Stimulated activated CD8-positive, alpha-beta memory T cell treated with anti-CD3 and anti-CD28 coated beads, Interleukin-15, amount 100 ng/mL, for 48 hours (primary cell): ENCODE results near the gene NFIA.

ENCODE experiments used
- DNase-seq, 2 donors: peaks; one replicate each; pipeline ENCODE4 v3.0.0-alpha.2; 2020; ENCODE audit warnings: low read depth in 2 of 2

Gene NFIA

DNA sequence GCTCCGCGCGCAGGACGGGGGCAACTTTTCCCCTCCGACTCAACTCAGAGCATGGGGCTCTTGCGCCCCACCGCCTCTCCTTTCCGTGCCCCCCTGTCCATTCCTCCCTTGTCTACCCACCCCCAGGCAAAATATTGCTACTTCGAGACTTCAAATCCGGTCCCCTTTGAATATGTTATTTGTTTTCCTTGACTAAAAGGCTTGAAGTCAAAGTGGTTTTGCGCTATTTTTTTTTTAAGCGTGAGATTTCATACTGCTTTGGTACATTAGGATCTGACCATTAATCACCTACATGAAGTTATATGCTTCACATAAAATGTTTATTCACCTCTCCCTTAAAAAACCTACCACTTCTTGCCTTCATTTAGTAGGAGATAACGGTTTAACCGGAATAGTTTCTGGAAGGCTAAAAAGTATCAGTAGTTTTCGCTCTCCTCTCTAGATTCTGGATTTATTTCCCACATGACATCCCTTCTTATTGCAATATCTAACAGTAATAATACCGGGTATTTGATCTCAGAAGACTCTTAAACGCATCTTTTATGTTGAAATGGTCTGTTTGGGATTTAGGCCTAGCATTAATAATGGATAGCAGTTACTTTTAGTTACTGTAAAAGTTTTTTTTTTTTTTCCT is 1.6 kb downstream of the NFIA start:
- no peak for DNase-seq

DNA sequence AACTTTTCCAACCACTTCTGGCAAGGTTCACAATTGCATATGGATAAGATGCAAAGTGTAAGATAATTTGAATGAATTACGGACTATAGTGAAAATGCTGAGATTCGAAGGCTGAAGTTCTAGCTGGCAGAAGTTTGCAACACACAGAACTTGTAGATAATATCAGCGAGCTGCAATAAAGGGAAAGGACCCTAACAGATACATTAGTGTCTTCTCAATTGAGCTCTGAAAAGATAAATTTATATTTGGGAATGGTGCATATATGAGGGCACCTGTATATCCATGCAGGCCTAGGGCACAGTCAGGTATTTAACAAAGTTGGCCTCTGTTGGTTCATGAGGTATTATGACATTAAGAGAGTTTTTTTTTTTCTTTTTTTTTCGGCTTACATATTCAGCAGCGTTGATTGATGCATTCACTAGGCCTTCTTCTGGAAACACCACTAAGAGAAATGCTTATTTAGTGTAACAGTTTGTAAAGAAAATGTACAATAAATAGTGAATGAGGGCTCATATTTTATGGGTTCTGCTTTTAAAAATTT is 2.2 kb downstream of the NFIA start:
- no peak for DNase-seq

DNA sequence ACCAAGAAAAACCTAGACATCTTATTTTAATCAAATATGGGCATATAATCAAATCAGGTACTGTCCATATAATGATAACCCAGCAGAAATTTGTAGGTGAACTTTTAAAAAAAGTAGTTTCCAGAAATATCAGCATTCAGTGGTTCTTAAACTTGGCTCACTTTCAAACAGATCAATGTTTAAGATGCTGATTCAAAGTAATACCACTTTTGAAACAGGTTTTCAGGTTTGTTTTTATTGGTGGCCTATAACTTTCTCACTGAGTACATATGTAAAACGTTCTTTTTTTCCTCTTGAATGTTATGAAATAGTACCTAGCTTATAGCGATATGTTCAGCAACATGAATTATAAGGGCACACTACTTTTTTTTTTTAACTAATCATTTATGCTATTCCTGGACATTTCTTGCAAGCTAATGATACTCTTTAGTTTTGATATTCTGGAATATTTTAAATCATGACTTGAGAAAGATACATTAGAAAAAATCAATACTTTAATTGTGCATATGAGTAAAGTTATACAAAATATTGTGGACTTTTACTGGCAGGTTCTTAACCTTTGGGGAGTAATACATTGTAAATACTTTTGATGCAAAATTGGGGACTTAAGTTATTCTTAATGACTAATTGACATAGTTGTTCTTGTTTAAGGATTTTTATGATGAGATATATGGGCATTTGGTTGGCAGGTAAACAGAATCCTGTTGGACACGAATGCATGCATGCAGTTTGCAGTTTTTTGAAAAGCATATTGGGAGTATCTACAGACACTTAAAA is 3.0 kb downstream of the NFIA start:
- no peak for DNase-seq

DNA sequence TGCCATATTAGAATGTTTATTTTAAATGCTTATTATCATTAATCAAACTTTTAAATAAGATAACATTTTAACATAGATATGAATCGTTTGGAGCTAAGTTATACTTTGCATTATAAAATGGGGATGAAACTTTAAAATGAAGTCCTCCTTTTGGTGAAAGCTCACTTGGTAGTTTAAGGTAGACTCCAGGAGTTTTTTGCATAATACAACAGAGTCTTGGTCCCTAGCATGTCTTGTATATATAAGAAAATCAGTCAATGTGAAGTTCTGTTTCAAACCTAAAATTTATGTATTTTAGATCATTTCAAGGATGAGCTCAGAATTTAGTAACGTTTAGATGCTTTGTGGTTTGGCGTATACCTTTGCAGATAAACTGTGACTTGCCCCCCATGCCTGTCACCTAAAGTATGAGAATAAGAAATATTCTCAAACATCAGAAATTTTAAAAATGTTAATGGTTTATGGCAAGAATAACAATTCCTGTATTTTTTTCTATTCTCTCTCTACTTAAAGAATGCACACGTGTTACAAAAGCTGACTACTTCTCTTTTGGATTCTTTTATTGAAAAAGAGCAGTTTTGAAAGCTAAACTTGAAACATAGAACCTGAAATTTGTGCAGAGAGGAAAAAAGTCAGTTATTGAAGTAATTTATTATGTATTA is 3.8 kb downstream of the NFIA start:
- no peak for DNase-seq

DNA sequence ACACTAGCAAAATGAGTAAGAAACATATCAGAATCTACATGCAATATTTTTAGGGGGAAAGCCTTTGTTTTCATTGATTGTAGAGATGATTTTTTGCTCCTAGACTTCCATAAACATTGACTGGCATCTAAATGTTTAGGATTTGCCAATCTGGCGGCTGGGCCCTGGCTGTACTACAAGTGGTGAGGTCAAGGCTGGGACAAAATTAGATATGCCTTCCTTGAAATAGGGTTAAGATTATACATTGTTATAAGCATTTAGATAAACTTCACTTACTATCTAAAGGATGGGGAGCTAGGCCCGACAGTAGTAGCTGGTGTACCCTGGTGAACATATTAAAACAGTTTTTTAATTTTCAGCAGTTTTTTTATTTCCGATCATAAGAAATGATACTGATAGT is 5.2 kb downstream of the NFIA start:
- DNase-seq, result no peak

DNA sequence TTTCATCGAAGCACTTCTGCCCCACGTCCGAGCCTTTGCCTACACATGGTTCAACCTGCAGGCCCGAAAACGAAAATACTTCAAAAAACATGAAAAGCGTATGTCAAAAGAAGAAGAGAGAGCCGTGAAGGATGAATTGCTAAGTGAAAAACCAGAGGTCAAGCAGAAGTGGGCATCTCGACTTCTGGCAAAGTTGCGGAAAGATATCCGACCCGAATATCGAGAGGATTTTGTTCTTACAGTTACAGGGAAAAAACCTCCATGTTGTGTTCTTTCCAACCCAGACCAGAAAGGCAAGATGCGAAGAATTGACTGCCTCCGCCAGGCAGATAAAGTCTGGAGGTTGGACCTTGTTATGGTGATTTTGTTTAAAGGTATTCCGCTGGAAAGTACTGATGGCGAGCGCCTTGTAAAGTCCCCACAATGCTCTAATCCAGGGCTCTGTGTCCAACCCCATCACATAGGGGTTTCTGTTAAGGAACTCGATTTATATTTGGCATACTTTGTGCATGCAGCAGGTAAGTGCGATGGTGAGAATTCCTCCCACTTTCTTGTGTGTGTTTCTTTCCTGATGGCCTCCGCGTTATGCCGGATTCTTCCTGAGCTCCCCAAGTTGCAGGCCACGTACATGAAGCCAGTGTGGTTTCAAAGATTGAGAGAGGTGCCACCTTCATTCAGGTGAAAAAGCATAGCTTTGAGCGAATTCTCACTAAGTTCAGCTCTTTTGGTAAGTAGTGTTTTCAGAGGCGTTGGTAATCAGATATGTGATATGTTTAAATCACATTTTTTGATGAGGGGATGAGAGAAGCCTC is 6.0 kb downstream of the NFIA start:
- no peak for DNase-seq

DNA sequence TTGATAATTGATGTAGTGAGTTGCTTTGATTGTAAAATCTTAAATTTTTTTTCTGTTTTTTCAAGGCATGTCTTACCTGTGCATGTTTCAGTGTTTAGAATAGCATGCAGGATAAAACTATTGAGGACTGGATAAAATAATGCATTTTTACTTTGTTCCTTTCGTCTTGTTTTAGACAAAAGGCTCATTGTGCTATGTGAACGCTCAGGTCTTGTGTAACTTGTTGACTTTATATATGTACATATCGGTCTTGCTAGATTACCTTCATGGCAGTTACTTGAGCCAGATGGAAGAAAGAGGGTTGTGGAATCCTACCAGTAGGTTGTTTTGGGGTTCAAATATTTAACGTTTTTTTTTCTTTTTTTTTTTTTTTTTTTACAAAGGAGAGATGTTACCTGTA is 7.0 kb downstream of the NFIA start:
- DNase-seq, result no peak

DNA sequence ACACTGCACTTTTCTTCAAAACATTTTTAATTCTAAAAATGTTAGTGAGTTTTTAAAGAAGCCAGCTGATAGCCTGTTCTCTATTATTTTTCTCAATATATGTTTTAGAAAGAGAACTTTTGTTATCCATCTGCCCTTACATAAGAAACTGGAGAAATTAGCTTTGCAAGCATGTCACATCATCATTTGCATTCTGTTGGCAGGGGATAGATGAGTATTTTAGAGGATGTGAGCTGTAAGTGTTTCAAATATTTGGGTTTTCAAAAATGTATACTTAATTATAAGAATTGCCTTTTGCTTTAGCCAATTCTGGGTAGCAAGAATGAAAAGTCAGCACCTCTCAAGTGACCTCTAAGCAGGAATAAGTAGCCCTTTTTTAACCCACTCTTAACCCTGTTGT is 7.4 kb downstream of the NFIA start:
- no peak for DNase-seq

DNA sequence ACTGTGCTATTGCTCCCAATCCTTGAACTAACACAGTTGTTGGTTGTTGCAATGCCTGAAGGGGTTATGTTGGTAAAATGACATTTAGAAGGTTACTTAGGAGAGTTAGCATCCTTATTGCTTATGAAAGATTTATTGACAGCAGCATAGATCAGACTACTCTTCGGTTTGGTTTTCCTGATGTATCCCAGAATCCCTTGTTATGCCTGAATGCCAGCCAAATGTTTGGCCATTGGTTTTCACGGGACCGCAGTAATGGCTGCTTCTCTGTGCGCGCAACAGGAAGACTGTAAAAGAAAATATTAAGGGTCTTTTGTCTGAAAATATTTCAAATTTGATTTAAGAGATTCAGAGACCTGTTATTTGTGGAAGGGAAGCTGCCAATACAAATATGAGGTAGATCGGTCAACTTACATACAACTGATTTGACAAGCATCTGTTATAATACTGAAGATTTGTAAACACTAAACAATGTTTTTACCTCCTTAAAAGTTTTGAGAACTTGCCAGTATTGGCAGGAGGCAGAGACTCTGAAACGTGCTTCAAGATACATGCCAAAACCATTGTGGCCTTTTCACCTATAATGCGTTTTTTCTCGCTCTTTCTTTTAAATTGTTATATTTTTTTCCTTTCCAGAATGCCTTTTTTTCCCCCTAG is 8.3 kb downstream of the NFIA start:
- no peak for DNase-seq

DNA sequence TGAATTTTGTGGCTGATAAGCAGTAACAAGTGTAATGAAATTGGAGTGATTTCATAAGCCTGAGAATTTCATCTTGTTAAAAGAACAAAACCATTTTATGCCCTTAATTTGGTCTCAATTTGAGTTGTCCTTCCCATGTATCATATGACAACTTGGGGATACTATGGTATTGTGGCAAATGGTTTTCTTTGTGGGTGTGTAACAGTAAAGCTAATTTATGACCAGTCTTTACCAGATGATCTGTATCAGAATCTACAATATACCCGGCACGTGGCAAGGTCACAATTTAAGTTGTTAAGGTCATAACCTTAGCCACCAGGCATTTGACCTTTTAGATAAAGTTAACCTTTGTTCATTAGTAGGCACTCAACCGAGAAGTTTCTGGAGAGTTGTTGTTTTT is 9.1 kb downstream of the NFIA start:
- no peak for DNase-seq

DNA sequence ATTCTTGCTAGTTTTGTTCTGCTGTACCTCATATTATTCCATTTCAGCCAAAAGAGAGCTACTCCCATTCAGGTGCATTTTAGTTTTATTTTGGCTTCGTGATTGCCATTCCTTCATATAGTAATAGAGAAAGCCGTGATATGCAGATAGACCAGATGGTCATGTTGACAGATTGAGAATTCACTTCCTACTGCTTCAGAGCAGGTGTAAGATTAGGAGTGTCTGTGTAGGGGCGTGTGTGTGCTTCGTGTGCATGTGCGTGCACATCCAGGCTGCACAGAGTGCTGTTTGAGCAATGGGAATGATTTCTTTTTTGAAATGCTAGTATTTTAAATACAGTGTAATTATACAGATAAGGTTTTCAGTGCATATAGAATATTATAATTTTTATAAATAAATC is 10.3 kb downstream of the NFIA start:
- no peak for DNase-seq

DNA sequence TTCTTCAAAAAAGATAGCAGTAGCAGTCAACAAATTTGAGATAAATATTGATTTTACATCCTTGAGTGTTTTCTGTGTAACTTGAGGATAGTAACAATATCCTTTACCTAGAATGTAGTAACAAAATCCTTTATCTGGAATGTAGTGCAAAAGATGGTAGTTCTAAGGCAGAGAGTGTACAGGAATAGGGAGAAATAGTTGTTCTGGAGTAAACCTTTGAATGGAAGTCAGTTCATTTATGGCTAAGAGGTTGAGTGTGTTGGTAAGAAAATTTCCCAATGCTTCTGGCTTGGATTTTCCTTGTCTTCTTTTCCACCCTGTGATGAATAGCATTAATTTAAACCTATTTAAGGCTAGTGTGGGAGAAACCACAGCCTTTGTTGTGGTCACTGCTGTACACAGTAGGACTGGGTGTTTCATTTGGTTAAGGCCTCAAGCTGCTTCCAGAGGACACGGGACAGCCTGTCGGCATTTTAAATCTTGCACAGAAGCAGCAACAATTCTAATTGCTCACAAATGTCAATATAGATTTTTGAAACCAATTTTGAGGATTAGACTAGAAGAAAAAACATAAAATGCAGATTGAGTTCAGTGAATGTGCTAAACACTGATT is 11.3 kb downstream of the NFIA start:
- no peak for DNase-seq

DNA sequence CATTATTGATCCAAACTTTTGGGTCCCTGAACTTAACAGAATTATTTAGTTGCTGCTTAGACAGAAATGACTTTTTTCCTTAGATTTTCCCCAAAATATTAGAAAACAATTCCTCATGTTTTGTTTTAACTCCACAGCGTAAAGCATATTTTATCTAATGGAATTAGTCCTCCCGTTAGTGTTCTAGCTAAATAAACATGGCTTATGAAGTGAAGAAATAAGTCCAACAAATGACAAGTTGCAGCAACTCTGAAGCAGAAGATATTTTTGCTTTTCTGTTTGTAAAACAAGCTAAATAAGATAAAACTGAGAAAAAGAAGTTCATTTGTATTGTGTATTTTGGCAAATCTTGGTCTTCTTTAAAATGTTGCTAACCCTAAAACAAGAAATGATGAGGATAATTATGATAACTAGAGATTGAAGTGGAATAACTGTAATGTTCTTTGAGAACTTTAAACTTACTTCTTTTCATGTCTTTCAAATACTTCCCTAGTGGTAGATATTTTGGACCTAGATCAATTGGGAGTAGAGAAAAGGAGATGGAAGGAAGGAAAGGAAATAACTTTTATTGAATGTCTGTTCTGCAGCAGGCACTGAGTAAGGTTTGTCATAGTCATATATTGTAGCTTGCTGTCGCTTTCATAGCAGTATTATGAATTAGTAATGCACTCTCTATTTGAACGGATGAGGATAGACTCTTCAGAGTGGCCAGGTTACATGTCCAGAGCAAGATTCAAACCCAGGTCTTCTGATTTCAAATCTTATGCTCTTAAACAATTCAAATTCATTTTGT is 12.5 kb downstream of the NFIA start:
- DNase-seq, result no peak

DNA sequence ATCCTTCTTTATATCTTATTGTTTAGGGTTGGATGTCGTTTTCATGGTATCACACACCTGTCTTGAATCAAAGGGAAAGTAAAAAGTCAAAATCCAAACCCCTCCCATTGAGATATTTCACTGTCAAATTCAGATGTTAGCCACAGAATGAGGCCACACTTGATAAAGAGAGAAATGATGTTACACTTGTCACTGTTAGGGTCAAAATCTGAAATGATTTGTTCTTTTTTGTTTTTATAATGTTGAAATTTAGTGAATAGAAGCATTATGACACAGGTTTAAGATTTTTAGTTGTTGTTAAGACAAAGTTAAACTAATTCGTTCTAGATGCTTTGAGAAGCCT is 13.1 kb downstream of the NFIA start:
- DNase-seq, result no peak

DNA sequence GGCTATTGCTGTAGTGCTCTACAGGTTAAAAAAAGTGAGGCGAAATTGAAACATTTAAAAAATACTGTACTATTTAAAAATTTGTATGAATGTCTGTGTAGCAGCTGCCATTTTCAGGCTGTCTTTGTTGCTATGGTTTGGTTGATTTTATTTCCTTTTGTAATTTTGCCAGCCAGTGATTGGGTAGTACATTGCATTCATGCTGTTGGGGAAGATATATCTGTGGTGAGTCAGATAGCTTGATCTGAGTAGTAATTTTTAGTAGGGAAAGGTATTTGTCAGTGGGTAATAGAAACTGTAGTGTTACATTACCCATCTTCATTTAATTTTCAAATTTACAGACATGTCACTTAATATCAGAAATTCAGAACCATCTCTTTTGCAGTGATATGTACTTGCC is 15.0 kb downstream of the NFIA start:
- DNase-seq, result no peak

DNA sequence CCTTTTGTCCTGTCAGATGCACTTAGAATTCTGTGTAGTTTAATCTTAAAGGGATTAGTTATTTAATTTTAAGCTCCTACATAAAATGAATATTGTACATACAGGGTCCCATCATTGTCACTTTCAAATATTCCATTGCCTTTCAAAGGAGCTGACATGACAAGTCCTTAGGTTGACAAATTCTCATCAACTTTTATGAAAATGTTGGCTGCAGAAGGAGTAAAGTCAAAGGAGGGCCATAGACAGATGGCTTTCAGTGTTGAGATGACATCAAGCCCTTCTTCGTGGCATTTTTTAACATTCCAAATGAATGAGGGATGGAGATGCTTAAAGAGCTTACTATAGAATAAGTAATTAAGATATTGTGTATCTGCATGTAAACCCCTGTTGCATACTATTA is 15.4 kb downstream of the NFIA start:
- DNase-seq, result no peak

DNA sequence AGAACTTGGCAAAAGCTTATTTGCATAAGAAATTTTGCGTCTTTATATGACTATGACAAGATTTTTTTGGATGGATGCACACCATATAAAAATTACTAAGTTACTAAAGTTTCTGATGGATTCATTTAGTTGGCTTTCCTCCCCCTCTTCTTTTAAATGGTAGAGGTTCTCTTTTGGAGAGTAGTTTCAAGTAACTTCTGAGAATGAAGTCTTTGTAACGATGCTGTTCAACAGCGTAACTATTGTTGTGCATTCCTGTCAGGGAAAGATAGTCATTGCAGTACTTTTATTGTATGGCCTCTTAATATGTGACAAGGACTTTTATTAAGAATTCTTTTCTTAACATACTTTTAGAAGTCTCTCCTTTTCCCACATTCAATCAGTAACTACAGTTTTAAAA is 16.0 kb downstream of the NFIA start:
- DNase-seq, result no peak

DNA sequence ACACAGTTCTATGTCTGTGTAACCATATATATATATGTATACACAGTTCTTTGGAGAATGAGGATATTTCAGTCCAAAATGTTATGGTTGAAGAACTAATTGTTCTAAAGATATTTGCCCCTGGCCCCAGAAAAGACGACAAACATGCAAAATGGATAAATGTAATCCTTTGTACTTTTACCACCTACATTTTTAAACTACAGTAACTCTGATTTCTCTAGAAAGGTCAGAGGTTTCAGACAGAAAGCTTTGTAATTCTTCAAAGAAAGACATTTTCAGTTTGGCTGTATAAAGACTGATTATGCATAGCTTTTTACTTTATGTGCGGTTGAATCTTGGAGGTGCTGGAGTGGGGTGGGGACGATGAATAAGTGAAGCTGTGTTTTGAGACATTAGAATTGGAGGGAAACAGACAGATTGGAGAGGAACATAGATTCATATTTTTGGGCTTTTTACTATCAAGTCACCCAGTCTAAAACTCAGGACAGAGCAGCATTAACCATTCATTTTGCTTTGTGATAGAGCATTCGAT is 16.6 kb downstream of the NFIA start:
- DNase-seq, result no peak

DNA sequence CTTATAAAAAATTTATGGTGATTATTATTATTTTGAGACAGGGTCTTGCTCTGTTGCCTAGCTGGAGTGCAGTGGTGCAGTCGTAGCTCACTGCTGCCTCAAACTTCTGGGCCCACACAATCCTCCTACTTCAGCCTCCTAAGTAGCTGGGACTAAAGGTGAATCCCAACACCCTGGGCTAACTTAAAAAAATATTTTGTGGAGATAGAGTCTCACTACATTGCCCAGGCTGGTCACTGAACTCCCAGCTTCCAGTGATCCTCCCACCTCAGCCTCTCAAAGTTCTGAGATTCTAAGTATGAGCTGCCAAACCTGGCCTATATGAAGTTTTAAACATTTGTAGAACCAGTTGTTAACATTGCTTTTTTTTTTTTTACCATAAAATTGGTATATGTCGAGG is 18.2 kb downstream of the NFIA start:
- no peak for DNase-seq

DNA sequence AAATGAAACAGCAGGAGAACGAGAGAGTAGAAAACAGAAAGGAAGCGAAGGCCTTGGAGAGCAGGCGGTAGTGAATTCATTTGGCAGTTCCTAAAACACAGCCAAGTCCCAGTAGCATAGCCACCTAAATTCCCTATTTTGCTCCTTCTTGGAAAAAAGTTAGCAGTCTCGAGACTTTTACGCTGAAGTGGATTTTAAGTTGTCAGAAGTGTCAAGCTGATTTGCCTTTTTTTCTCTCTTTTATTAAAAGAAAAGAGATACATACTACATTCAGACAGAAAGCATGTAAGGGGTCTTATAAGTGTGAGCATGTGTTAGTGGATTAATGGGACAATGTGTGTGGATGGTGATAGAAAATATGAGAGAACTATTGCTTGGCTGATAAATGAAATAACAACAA is 19.2 kb downstream of the NFIA start:
- no peak for DNase-seq
